Fibroblast of pulmonary artery (primary cell): Measurements from ENCODE around the gene ADGRL3.
"Not testable (repeated sequence)": the region's sequence is repeated elsewhere in the genome, so short reads cannot be mapped to it uniquely, and the experiment has no call there.

Source experiments
- DNase-seq: peaks from one replicate; pipeline ENCODE4 v3.0.0-alpha.2; 2010; ENCODE audit warnings: low read depth
- H3K4me3 ChIP-seq: replicated peaks from 2 replicates; pipeline ENCODE4 v1.5.1; 2011; ENCODE audit warnings: low read depth, mild to moderate bottlenecking, control low read depth, low read length, moderate library complexity
- CTCF ChIP-seq: IDR thresholded peaks from 2 replicates; pipeline ENCODE4 v1.5.1; 2011; ENCODE audit warnings: mild to moderate bottlenecking, control low read depth, low read length, inconsistent platforms; ENCODE audit errors: missing control alignments

ADGRL3 gene

GRCh38 chr4:61628282-61628681 is 428.2 kb downstream of the ADGRL3 start:
- no peak for TF ChIP-seq CTCF
- no peak for DNase-seq
- H3K4me3 ChIP-seq: no peak overlapping the region

GRCh38 chr4:61628727-61629126 is 428.6 kb downstream of the ADGRL3 start:
- TF ChIP-seq CTCF: no peak
- no peak for DNase-seq

GRCh38 chr4:61630548-61630947 is 430.4 kb downstream of the ADGRL3 start:
- no peak for TF ChIP-seq CTCF
- H3K4me3 ChIP-seq: no peak overlapping the region
- DNase-seq: no peak

More at GRCh38 chr4:61628727-61629126, 428.6 kb downstream of the ADGRL3 start:
- H3K4me3 ChIP-seq: no peak overlapping the region

GRCh38 chr4:61638591-61638990 is 438.5 kb downstream of the ADGRL3 start:
- H3K4me3 ChIP-seq: no peak overlapping the region
- peak; percentile 20 for DNase-seq
- no peak for TF ChIP-seq CTCF

GRCh38 chr4:61646746-61647350 is 446.7 kb downstream of the ADGRL3 start:
- DNase-seq, H3K4me3 ChIP-seq: not testable (repeated sequence)

GRCh38 chr4:61648264-61648663 is 448.1 kb downstream of the ADGRL3 start:
- no peak overlapping the region for H3K4me3 ChIP-seq
- no peak for TF ChIP-seq CTCF
- DNase-seq: no peak

GRCh38 chr4:61657016-61657415 is 456.9 kb downstream of the ADGRL3 start:
- TF ChIP-seq CTCF: no peak
- H3K4me3 ChIP-seq: no peak overlapping the region
- DNase-seq: no peak
